DMS153 treated with DMSO at 0.1 percent for 48 hours (cell line): Measurements from ENCODE around the gene PLA1A.
"Not testable (repeated sequence)": the region's sequence is repeated elsewhere in the genome, so short reads cannot be mapped to it uniquely, and the experiment has no call there.

Experiments
- DNase-seq: peaks from one replicate; lab custom pipeline; 2025; ENCODE audit not compliant: unreplicated experiment; lab: John Stamatoyannopoulos, UW

Gene PLA1A, protein sequence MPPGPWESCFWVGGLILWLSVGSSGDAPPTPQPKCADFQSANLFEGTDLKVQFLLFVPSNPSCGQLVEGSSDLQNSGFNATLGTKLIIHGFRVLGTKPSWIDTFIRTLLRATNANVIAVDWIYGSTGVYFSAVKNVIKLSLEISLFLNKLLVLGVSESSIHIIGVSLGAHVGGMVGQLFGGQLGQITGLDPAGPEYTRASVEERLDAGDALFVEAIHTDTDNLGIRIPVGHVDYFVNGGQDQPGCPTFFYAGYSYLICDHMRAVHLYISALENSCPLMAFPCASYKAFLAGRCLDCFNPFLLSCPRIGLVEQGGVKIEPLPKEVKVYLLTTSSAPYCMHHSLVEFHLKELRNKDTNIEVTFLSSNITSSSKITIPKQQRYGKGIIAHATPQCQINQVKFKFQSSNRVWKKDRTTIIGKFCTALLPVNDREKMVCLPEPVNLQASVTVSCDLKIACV

DNA sequence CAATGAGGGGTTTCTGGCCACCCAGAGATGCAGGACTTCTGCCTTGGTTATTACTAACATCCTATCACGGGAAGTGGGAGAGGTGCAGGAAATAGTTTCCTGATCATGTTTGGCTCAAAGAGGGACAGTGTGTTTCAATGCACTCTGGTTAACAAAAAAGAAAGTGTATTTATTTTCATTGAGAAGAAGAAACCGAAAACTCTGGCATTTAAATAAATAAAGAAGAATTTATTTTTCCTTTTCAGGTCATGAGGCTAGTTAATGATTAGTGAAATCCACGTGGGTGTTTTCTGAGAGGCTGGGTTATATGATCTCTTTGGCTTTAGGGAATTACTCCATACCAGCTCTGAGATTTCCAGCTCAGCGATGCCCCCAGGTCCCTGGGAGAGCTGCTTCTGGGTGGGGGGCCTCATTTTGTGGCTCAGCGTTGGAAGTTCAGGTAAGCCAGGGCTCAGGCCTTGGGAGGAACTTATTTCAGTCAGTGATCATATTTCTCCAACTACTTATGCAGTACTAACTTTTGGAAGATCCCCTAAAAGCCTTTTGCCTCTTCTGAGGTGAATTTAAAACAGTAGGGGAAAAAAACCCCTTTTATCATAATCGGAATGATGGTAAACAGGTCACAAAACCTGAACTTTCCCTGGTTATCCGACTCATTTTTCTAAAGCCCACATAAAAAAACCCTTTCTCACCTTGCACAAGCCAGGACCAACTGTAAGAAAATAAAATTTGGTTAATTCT lies at the start of gene PLA1A:
Gene PLA1A, plus strand, starts transcription at position 338 of the 741 bp plus-strand sequence. Its CDS starts 29 bp downstream, at position 367.
- no peak for DNase-seq

DNA sequence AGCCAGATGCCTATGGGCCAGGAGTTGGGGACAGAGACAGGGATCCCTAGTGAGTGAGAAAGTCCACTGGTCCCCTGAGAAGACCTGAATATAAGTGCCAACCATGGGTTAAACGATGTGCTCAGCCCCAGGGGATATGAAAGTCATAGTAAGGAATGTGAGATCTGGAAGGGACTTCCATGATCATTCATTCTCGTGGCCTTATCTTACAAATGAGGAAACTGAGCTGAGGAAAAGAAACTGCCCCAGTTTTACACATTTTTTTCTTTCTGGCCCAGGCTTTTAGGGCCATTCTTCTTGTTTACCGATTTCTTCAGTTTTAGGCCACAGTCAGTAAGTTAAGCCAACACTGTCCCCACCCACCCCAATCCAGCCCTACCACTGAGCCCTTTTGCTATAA lies 49.3 kb upstream of the PLA1A start:
- DNase-seq = no peak

DNA sequence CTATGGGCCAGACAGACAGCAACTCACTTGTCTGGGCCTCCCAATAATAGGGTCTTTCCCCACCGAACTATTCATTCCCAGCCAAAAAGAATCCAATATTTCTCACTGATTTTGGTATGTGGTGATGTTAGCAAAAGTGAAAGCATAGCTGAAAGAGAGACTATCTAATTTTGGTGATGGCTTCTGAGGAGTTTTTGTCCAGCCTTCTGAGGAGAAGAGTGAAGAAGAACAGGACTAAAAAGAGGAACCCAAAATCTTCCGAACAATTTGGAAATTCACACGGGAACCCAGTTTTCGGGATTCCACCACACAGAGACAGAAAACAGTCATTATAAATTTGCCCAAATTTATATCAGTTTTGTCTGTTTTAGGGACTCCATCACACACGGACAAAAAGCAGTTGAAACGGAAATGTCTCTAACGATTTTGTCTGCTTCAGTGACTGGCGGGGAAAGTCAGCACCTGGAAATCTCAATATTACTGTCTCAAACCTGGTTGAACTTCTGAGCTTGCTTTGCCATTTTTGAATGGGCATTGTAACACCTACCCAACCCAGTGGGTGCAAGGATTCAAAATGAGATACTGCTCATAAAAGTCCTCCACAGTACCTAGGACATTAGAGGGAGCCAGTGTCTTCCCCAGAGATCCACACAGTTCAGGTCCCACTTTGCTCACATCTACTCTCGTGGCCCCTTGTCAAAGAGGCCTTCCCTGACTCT lies 47.3 kb upstream of the PLA1A start:
- no peak for DNase-seq

DNA sequence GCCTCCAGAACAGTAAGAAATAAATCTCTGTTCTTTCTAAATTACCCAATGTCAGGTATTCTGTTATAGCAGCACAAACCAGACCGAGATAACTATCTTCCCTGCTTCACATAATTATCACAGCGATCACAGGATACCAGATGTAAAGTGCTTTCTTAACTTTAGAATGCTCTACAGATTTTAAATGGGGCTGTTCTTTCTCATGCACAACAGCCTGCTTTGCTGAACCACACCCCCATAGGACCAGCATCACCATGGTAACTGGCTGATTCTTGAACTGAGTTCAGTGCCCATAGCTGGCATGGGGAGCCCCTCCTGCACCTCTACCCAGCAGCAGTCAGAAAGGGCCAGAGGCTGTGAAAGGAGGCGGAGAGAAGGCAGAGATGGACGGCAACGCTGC lies 46.1 kb upstream of the PLA1A start:
- DNase-seq = no peak

DNA sequence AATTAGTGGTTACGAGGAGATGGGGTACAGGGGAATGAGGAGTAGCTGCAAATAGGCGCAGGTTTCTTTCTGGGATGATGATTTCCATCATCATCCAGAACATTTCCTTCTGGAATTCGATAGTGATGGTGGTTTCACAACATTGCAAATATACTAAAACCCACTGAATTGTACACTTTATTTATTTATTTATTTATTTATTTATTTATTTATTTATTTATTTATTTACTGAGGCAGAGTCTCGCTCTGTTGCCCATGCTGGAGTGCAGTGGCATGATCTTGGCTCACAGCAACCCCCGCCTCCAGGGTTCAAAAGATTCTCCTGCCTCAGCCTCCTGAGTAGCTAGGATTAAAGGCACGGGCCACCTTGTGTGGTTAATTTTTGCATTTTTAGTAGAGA lies 44.8 kb upstream of the PLA1A start:
- not testable (repeated sequence) for DNase-seq

DNA sequence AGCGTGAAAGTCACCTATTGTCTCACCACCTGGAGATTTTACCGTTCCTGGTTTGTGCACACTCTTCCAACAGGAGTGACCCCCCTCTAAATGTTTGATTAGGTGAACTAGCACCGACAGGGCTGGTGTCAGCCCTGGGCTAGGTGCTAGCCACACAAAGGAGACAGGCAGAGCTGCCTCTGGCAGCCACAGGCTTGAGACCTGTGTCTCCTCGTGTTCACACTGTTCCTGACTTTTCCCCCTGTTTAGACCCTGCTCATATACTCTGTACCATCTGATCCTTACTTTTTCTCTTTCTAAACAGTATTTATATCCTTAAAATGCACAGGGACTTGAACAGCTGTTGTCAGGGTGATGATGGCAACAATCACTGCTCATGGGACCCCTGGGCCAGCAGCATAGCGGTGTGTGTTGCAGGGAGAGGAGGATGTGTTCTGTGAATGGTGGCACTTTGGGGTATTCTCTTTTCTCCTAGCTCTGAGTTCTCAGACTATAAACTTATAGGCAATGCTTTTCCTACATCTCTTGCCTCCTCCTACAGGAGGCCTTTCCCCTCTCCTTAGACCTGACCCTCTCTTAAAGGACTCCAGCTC lies 43.8 kb upstream of the PLA1A start:
- DNase-seq = no peak

DNA sequence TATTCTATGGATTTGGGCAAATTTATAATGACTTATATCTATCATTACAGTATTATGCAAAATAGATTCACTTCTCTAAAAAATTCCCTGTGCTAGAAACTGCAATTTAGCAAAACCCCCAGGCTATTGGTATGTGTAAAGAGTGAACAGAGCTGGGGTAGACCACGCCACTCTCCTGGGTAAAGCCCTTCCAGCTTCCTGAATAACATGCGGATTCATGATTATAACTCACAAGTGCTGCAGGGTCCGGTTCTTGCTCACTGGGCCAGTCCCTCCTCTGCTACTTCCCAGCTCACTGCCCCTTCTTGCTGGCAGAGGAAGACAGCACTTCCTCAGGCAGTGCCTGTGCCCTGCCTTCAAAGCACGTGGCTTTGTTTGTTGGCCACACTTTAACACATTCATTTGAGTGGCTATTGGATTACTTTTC lies 42.4 kb upstream of the PLA1A start:
- DNase-seq = no peak

DNA sequence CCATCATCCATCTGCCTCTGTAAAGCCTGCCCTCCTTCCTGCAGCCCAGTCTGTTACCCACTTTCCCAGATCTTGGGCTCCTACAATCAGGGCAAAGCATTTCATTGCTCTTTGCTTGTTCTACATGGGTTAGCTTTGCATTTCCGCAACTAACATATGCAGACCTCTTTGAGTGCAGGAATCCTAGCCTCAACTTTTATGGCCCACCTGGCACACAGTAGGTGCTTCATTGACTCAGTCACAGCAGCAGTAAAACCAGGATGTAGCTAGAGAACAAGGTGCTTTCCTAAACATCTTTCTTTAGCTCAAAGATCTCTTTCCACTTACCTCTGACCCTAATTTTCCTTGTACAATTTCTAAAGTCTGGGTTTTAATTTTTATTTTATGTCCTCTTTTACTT lies 41.8 kb upstream of the PLA1A start:
- DNase-seq = no peak

DNA sequence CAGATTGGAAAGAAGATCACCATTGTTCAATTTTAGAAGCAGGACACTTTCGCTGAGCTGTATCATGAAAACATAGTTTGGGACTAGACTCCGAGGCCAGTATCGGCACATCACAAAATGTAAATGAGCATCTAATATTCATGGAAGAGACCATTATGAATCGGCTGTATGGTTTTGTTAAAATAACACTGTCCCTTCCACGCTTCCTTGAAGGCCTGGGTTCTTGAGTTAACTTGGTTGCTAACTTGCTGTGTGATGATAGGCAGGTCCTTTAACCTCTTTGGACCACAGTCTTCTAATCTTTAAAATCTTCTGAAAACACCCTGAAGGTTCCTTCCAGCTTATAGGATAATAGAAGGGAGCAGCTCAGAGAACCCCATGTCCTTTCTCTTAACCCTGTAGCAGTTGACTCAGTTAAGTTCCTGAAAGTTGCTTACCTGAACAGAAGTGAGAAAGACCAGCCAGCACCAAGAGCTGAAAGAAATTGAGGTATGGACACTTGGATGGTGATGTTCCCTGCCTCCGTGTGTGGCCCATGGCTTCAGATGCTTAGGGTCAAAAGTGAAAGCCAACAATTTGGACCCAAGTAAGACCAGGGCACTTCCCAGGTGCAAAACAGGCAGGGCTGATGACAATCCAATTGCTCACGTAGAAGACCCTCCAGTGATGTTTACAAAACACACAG lies 40.4 kb upstream of the PLA1A start:
- DNase-seq = no peak

DNA sequence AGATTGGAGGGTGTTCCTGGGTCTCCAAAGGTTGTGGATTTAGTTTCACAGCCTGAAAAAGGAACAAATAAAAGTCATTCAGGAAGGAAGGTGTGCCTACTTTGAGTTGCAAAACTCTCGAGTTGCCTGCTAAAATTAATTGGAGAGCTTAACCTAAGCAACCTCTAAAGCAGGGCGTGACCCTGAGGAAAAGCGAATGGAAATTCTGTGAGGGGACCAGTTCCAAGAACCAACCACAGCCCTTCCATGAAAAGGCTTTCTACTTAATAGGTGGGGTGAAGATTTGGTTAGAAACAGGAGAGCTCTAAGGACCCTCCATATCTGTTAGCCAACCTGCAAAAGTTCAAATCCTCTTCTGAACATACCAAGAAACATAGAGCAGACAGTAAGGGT lies 39.8 kb upstream of the PLA1A start:
- DNase-seq = no peak

DNA sequence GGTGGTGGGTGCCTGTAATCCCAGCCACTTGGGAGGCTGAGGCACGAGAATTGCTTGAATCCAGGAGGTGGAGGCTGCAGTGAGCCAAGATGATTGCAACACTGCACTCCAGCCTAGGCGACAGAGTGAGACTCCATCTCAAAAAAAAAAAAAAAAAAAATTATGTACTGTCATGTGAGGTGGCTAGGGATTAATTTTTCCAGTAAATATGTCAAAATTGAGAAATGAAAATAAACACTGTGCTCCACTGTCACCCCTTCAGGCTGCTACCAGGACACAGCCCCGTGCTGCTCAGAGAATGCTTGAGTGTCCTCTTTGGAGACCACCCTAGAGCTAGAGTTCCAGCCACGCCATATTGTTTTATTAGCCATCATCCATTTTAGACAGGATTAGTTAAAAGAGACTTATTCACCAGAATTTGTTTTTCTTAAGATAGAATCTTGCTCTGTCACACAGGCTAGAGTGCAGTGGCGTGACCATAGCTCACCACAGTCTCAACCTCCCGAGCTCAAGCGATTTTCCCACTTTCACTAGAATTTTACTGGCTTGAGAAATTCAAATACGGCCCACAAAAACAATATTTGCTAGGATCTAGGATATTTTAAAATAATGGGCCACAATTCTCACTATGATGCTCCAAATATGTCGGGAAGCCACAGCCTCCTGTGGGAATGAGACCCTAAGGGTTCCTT lies 38.9 kb upstream of the PLA1A start:
- no peak for DNase-seq

DNA sequence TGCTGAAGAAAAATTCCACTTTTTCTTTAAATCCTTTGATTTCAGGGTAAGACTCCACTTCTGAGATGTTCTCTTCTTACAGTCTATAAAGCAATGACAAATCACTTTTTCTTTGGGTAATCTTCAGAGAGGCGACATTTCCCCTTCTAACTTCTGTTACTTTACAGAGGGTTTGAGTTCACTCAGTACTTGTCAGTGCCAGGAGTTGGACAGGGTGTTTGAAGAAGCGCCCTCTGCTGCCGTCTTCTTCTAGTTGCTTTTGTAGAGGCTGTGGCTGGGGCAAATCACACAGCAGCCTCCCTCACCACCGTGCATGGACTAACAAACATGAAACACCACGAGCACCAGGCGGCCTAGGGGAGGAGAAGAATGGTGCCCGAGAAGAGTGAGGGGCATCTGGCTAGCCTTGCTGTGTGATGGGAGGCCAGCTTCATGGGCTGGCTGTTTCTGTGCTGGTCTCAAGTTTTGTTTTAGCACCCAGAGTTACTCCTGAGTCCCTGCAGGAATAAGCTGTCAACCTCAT lies 38.2 kb upstream of the PLA1A start, which contains the start of gene CD80:
Gene CD80, minus strand, starts transcription at position 174 of the 523 bp plus-strand sequence. CDS start 1,886 bp downstream, outside the sequence.
- DNase-seq = no peak

DNA sequence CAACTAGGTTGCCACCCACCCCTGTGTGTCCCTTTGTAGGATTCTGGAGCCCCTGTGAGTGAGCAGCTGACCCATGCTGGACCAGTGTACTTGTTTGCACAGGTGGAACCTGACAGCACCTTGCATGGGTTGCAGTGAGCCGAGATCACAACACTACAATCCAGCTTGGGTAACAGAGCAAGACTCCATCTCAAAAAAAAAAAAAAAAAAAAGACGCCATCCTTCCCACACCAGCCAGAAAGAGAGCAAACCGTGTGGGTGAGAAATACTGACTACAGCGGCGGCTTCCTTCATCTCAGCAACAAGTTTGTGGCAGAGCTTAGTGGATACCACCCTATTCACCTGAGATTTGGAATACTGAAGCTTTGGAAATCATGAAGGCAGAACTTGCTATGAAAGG lies 37.5 kb upstream of the PLA1A start:
- DNase-seq = no peak

DNA sequence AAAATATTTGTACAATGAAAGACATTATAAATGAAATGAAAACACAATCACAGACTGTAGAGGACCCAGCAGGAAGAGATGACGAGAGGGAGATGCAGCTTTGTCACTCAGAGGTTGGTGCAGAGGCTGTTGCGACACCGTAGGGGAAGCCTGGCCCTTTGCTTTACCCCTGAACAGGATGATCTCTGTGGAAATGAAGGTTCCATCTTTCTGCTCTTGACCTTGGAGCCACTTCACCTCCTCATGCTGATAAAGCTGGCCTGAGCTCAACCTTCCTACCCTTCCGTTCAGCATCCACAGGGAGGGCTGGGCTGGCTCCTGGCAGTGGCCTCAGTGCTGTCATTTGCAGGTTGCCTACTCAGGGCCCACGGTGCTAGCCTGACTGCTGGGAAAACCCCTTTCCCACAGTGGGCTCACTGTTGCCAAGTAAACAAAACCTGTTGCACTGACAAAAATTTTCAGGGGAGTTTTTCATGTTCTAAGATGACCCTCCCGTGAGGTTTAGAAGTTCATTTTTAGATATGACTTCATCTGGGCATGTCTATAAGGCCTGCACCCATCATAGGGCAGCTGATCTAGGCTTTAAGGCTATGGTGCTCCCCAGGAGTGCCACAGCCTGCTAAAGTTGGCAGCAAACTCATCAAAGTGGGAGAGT lies 35.3 kb upstream of the PLA1A start:
- DNase-seq = no peak

DNA sequence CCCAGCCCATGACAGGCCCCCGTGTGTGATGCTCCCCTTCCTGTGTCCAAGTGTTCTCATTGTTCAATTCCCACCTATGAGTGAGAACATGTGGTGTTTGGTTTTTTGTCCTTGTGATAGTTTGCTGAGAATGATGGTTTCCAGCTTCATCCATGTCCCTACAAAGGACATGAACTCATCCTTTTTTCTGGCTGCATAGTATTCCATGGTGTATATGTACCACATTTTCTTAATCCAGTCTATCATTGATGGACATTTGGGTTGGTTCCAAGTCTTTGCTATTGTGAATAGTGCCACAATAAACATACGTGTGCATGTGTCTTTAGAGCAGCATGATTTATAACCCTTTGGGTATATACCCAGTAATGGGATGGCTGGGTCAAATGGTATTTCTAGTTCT lies 34.4 kb upstream of the PLA1A start:
- DNase-seq = not testable (repeated sequence)

DNA sequence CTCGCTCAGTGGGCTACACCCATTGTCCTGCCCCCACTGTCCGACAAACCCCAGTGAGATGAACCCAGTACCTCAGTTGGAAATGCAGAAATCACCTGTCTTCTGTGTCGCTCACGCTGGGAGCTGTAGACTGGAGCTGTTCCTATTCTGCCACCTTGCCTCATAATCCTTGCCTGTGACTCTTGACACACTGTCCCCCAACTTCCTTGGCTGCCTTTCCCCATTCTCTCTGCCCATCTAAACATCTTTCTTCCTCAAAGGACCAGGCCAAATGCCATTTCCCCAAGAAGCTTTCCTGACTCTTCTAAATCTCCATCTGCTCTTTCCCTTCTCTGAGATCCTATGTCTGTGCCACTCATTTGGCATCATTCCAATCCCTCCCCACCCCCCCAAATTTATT lies 28.5 kb upstream of the PLA1A start:
- no peak for DNase-seq

DNA sequence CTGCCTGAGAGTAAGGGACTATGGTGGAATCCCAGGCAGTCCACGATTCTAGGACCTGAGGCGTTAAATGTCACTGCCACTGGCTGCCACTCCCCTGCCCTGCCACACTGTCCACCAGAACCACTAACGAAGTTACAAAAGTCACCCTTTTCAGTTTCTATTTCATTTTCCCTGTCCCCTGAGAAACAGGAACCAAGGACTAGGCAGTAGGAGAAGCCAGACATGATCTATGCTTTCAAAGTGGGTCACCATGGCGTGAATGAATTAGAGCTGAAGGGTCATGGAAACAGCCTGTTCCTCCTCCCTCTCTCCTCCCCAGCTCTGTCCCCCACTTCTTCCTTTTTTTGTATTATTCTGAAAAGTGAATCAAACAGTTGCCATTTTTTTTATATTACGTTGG lies 27.5 kb upstream of the PLA1A start:
- DNase-seq = no peak

DNA sequence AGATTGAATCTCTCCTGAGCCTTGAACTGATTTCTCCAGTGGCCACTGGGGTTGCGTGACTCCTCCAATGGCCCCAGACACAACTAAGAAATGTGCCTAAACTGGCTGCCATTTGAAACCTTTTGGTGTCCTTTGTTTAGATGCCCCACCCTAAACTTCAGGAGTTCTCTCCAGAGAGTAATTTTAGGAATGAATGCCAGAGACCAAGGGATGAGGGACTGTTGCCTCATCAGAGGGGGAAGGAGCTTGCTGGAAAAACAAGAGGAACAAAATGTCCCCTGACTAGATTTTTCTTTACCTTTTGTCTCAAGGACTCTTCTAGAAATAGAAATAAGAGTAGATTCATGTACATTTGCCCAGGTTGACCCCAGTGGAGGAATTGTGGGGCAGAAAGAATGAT lies 26.5 kb upstream of the PLA1A start:
- no peak for DNase-seq

DNA sequence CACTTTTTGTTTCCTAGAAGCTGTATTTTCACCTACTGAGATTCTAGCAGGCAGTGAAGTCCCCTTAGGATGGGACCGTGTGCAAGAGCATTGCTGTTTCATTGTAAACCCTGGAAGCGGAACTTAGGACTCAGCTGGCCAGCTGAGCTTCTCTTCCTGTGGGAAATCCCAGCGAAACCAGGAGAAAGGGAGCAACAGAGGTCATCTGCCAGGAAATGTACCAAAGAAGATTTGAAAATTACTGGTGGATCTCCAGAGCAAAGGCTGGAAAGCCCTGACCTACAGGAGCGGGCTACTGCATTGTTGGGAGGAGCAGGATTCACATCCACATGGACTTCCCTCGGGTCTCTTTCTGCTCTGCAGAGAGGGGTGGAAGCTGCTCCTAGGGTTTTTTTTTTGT lies 26.0 kb upstream of the PLA1A start:
- DNase-seq = no peak
